Spleen (tissue), 7 donors: ENCODE measurements around the gene SLC22A2.

Experiments used
- CTCF ChIP-seq, 11 experiments: fragments of 200-600 bp in 7 of 11; fragments of 450-650 bp in 4 of 11; sonication (generic) in 4 of 11; IDR thresholded peaks in 8 of 11; conservative IDR thresholded peaks in 3 of 11; 1 replicate in 7 of 11; 2 replicates in 4 of 11; pipeline versions ENCODE4 v1.4.0 to v1.8.0; 2016 to 2021; ENCODE audit warnings: antibody characterized with exemption in 11 of 11, inconsistent platforms in 4 of 11, mild to moderate bottlenecking in 1 of 11
- POLR2A ChIP-seq, 3 donors: fragments of 450-650 bp; IDR thresholded peaks; one replicate each; pipeline ENCODE4 v1.5.1; 2017; ENCODE audit warnings: antibody characterized with exemption in 3 of 3, mild to moderate bottlenecking in 1 of 3
- donor health status: DM: no; HTN: no; CAD: no; lungs with moderate emphysema.
- donor health status: DM: no; HTN: no; CAD: no.
- donor health status: DM: no; HTN: no; CAD: no.

DNA sequence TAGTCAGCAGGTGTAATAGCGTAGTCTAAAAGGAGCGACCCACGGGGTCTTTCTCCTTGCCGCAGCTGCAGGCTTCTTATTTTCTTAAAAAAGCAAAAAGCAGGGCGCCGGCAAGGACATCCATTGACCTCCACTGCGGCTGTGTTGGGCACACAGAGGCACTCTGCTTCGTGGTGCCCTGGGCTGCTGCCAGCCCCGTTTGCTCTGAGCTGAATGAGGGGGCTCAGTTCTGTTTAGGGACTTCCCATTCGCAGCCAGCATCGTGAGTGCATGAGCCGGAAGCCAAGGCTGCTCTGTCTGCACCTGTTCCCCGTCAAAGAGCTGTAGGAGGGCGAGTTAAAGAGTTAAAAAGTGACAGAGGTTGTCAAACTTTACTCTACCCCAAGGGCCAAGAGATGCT lies 1.7 kb upstream of the SLC22A2 start:
- TF ChIP-seq CTCF (IDR thresholded peaks at IDR 0.05 in 8 of 11, conservative IDR thresholded peaks at IDR 0.05 in 3 of 11) (no peak), POLR2A (IDR thresholded peaks at IDR 0.05) (no peak)
